Airway epithelial cell (primary cell): ENCODE data around the gene PRRX1. TPM values are rescaled to one million over a fixed set of nuclear protein-coding genes. Genes with fewer than 3 reads are reported as not detected.

Experiments
- total RNA-seq: library from RNA; depleted of rRNA; stranded (reverse); fragments of >200 nt; gene quantifications from 2 replicates; pipeline ENCODE4 v1.2.3, GENCODE V29; 2015

Gene PRRX1
- total RNA-seq: 0.79 and 1.4 TPM in 2 replicates

DNA sequence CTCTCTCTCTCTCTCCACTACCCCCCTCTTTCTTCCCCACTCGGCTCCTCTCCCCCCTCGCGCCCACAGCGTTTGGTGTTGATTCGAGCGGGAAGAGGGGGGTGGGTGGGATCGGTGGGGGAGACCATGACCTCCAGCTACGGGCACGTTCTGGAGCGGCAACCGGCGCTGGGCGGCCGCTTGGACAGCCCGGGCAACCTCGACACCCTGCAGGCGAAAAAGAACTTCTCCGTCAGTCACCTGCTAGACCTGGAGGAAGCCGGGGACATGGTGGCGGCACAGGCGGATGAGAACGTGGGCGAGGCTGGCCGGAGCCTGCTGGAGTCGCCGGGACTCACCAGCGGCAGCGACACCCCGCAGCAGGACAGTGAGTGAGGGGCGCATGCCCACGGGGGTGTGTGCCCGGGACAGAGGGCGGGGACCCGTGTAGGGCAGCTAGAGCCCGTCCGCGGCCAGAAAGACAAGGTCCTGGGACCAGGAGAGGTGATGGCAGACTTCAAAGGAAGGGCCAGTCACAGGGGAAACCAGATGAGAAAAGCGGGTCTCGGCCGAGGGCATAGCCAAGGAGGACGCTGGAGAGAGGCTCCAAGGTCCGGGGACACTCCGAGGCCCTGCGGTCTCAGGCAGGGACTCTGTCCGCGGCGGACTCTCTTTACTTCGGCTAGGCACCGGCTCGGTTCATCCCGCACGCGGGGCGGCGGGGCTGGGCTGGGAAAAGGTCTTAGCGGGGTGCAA lies at the start of gene PRRX1:
PRRX1 (plus strand) TSS at position 39 of the 735 bp plus-strand sequence; CDS start at position 127, 88 bp downstream.

Other genes with a start within 250 kb of the PRRX1 start
- 3.8 and 5.2 TPM in 2 replicates for gene GORAB, start 132.0 kb upstream of the PRRX1 start, total RNA-seq